H9 (cell line): Measurements from ENCODE around the gene HSPB8. TPM values are rescaled to one million over a fixed set of nuclear protein-coding genes. Genes with fewer than 3 reads are reported as not detected.
A peak's percentile ranks its signal among the peaks of the same experiment; 100 is the strongest.

Experiments
- DNase-seq: peaks from one replicate; pipeline ENCODE4 v3.0.0-alpha.2; 2017
- H2AFZ ChIP-seq: one replicate; pipeline ENCODE4 v1.6.1; 2013; ENCODE audit warnings: mild to moderate bottlenecking, low read length, control low read depth, moderate library complexity
- H2AK5ac ChIP-seq: 2 replicates; pipeline ENCODE4 v1.6.1; 2013; ENCODE audit warnings: low read length, control low read depth, mixed read lengths; ENCODE audit not compliant: insufficient read length
- H2BK120ac ChIP-seq: one replicate; pipeline ENCODE4 v1.6.1; 2013; ENCODE audit warnings: low read depth, mild to moderate bottlenecking, low read length, control low read depth, inconsistent platforms; ENCODE audit not compliant: poor library complexity, severe bottlenecking
- H2BK12ac ChIP-seq: 2 replicates; pipeline ENCODE4 v1.6.1; 2013; ENCODE audit warnings: low read length, control low read depth, mixed read lengths, low read depth; ENCODE audit not compliant: insufficient read length
- H2BK15ac ChIP-seq: 2 replicates; pipeline ENCODE4 v1.6.1; 2013; ENCODE audit warnings: low read depth, low read length, control low read depth
- H2BK20ac ChIP-seq: one replicate; pipeline ENCODE4 v1.6.1; 2013; ENCODE audit warnings: low read depth, mild to moderate bottlenecking, low read length, control low read depth, inconsistent platforms; ENCODE audit not compliant: poor library complexity, severe bottlenecking
- H2BK5ac ChIP-seq: 2 replicates; pipeline ENCODE4 v1.6.1; 2013; ENCODE audit warnings: low read length, control low read depth, mixed read lengths; ENCODE audit not compliant: insufficient read length
- H3K14ac ChIP-seq: 2 replicates; pipeline ENCODE4 v1.6.1; 2013; ENCODE audit warnings: low read length, control low read depth; ENCODE audit not compliant: insufficient read depth
- H3K18ac ChIP-seq: 2 replicates; pipeline ENCODE4 v1.6.1; 2013; ENCODE audit warnings: low read depth, mild to moderate bottlenecking, mixed read lengths, low read length, control low read depth; ENCODE audit not compliant: insufficient read length
- H3K23ac ChIP-seq: 2 replicates; pipeline ENCODE4 v1.6.1; 2013; ENCODE audit warnings: low read length, control low read depth, mixed read lengths, low read depth; ENCODE audit not compliant: insufficient read length
- H3K23me2 ChIP-seq: 2 replicates; pipeline ENCODE4 v1.6.1; 2013; ENCODE audit warnings: low read depth, mild to moderate bottlenecking, mixed read lengths, low read length, control low read depth; ENCODE audit not compliant: insufficient read length, poor library complexity, severe bottlenecking
- H3K27ac ChIP-seq: 2 replicates; pipeline ENCODE4 v1.5.1; 2013; ENCODE audit warnings: low read length, control low read depth, mixed read lengths, low read depth; ENCODE audit not compliant: insufficient read length
- H3K27me3 ChIP-seq: 2 replicates; pipeline ENCODE4 v1.6.1; 2013; ENCODE audit warnings: low read length, control low read depth, inconsistent platforms; ENCODE audit not compliant: insufficient read depth
- H3K4ac ChIP-seq: 2 replicates; pipeline ENCODE4 v1.6.1; 2013; ENCODE audit warnings: low read depth, mild to moderate bottlenecking, control low read depth, inconsistent platforms, low read length, moderate library complexity
- H3K4me1 ChIP-seq: 2 replicates; pipeline ENCODE4 v1.6.1; 2013; ENCODE audit warnings: low read length, control low read depth, inconsistent platforms; ENCODE audit not compliant: insufficient read depth
- H3K4me2 ChIP-seq: 2 replicates; pipeline ENCODE4 v1.6.1; 2013; ENCODE audit warnings: low read length, control low read depth, mixed read lengths; ENCODE audit not compliant: insufficient read length, insufficient read depth
- H3K56ac ChIP-seq: 2 replicates; pipeline ENCODE4 v1.6.1; 2013; ENCODE audit warnings: low read depth, mild to moderate bottlenecking, mixed read lengths, low read length, control low read depth; ENCODE audit not compliant: insufficient read length
- H3K79me1 ChIP-seq: 2 replicates; pipeline ENCODE4 v1.6.1; 2013; ENCODE audit warnings: low read depth, mild to moderate bottlenecking, moderate library complexity, low read length, control low read depth, inconsistent platforms; ENCODE audit not compliant: insufficient read depth, poor library complexity, severe bottlenecking
- H3K79me2 ChIP-seq: 2 replicates; pipeline ENCODE4 v1.6.1; 2013; ENCODE audit warnings: low read length, control low read depth, inconsistent platforms; ENCODE audit not compliant: insufficient read depth
- H3K9ac ChIP-seq: 2 replicates; pipeline ENCODE4 v1.6.1; 2013; ENCODE audit warnings: low read length, control low read depth, mixed read lengths; ENCODE audit not compliant: insufficient read length; ENCODE audit errors: extremely low read depth
- H3K9me3 ChIP-seq: one replicate; pipeline ENCODE4 v1.6.1; 2013; ENCODE audit warnings: low read depth, low read length, inconsistent platforms; ENCODE audit not compliant: control insufficient read depth
- H3T11ph ChIP-seq: one replicate; pipeline ENCODE4 v1.6.1; 2013; ENCODE audit warnings: mild to moderate bottlenecking, low read length, control low read depth, inconsistent platforms
- H4K20me1 ChIP-seq: one replicate; pipeline ENCODE4 v1.6.1; 2013; ENCODE audit not compliant: control insufficient read depth, insufficient read length, insufficient read depth
- H4K5ac ChIP-seq: 2 replicates; pipeline ENCODE4 v1.6.1; 2013; ENCODE audit warnings: low read depth, mild to moderate bottlenecking, mixed read lengths, low read length, control low read depth; ENCODE audit not compliant: insufficient read length
- H4K8ac ChIP-seq: replicated peaks from 2 replicates; pipeline ENCODE4 v1.6.1; 2013; ENCODE audit warnings: low read length, control low read depth, mixed read lengths, low read depth; ENCODE audit not compliant: insufficient read length
- H4K91ac ChIP-seq: 2 replicates; pipeline ENCODE4 v1.6.1; 2013; ENCODE audit warnings: low read depth, mild to moderate bottlenecking, moderate library complexity, mixed read lengths, low read length, control low read depth; ENCODE audit not compliant: insufficient read length
- H3K27ac Mint-ChIP-seq, 3 experiments: 2 replicates in 2 of 3; 3 replicates in 1 of 3; pipeline ENCODE4 v1.8.0; 2020 to 2021; ENCODE audit warnings: mixed read lengths in 3 of 3, mild to moderate bottlenecking in 1 of 3, moderate library complexity in 1 of 3
- H3K27me3 Mint-ChIP-seq: 2 replicates; pipeline ENCODE4 v1.8.0; 2021; ENCODE audit warnings: low read depth, mild to moderate bottlenecking, moderate library complexity, mixed read lengths
- H3K36me3 Mint-ChIP-seq, 3 experiments: 2 replicates in 2 of 3; 3 replicates in 1 of 3; pipeline ENCODE4 v1.8.0; 2020 to 2021; ENCODE audit warnings: low read depth in 3 of 3, mixed read lengths in 3 of 3; ENCODE audit not compliant: insufficient read depth in 1 of 3
- H3K4me1 Mint-ChIP-seq, 2 experiments: 2 replicates each; pipeline ENCODE4 v1.8.0; 2020; ENCODE audit warnings: mixed read lengths in 2 of 2
- H3K4me3 Mint-ChIP-seq, 2 experiments: 2 replicates in 1 of 2; 3 replicates in 1 of 2; pipeline ENCODE4 v1.8.0; 2020 to 2021; ENCODE audit warnings: mild to moderate bottlenecking in 2 of 2, mixed read lengths in 2 of 2, moderate library complexity in 1 of 2
- H3K9me3 Mint-ChIP-seq, 2 experiments: 2 replicates in 1 of 2; 3 replicates in 1 of 2; pipeline ENCODE4 v1.8.0; 2020; ENCODE audit warnings: mild to moderate bottlenecking in 2 of 2, mixed read lengths in 2 of 2, moderate library complexity in 1 of 2
- WGBS: extraction: QIAGEN DNeasy Blood & Tissue Kit; methylation state at CpG from one replicate; pipeline ENCODE4 v1.1.7; 2013; ENCODE audit warnings: missing lambda C conversion rate, low lambda C conversion rate, mixed read lengths; ENCODE audit not compliant: insufficient read length; ENCODE audit errors: extremely low coverage; 5-methylcytosine and 5-hydroxymethylcytosine counted together
- total RNA-seq: library from RNA; stranded (reverse); gene quantifications from 2 replicates; pipeline ENCODE4 v1.2.1, GENCODE V29; 2021
- TF ChIP-seq, protein P1 (sequence below): fragments of 200-600 bp; sonication (generic); conservative IDR thresholded peaks from 3 replicates; pipeline ENCODE4 v1.8.0; 2021; ENCODE audit warnings: antibody characterized with exemption, mild to moderate bottlenecking

The HSPB8 gene
- total RNA-seq, 1 experiment from 2014 or later = 3.0 TPM

DNA sequence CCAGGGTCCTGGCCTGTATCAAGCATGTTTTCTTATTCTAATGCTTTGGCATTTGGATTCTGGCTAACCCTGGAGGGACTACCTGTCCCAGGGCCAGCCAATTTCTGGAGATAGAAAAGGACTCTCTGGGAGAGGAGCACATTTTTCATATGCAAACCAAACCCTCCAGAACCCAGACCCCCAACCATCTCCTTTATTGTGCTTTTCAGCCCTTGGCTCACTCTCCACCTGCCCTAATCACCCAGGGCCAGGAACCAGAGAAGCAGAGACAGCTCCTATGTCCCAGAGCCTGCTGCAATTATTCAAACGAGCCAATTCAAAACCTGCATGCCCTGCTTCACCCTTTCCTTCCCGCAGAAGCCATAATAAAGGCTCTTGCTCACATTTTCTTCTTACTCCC lies 23.8 kb downstream of the HSPB8 start:
- Histone ChIP-seq H3K9ac (no peak overlapping the region), H4K20me1 (no peaks in the 10 kb centered on the region), H3K4me1 (peaks cover 11% of the 10 kb centered on the region; the same call in 1 of the 2 replicates), H4K91ac (no peak overlapping the region), H3K18ac (no peak overlapping the region), H3K27me3 (no peaks in the 10 kb centered on the region), H3K4ac (no peak overlapping the region), H3K79me1 (no peaks in the 10 kb centered on the region), H2BK12ac (no peak overlapping the region), H3K27ac (no peak overlapping the region), H3K23ac (no peak overlapping the region), H4K8ac (no peak overlapping the region), H3K14ac (no peak overlapping the region), H2AK5ac (no peak overlapping the region), H3K23me2 (no peaks in the 10 kb centered on the region), H2BK15ac (no peak overlapping the region), H4K5ac (no peak overlapping the region), H3K9me3 (no peaks in the 10 kb centered on the region), H3K56ac (no peak overlapping the region), H3K4me2 (no peak overlapping the region), H2AFZ (no peak overlapping the region), H2BK5ac (no peak overlapping the region), H2BK20ac (no peak overlapping the region), H3T11ph (no peak overlapping the region), H3K79me2 (no peaks in the 10 kb centered on the region), H2BK120ac (no peak overlapping the region)
- H3K4me1 Mint-ChIP-seq = peaks cover 72 to 75% of the 10 kb centered on the region in 2 experiments
- no peaks in the 10 kb centered on the region; the same call in none of the 2 replicates for H3K27me3 Mint-ChIP-seq
- H3K27ac Mint-ChIP-seq = peak overlapping the region; percentile 73 to 94 (median 91); a peak in 5 of 7 replicates
- TF ChIP-seq, protein P1, sequence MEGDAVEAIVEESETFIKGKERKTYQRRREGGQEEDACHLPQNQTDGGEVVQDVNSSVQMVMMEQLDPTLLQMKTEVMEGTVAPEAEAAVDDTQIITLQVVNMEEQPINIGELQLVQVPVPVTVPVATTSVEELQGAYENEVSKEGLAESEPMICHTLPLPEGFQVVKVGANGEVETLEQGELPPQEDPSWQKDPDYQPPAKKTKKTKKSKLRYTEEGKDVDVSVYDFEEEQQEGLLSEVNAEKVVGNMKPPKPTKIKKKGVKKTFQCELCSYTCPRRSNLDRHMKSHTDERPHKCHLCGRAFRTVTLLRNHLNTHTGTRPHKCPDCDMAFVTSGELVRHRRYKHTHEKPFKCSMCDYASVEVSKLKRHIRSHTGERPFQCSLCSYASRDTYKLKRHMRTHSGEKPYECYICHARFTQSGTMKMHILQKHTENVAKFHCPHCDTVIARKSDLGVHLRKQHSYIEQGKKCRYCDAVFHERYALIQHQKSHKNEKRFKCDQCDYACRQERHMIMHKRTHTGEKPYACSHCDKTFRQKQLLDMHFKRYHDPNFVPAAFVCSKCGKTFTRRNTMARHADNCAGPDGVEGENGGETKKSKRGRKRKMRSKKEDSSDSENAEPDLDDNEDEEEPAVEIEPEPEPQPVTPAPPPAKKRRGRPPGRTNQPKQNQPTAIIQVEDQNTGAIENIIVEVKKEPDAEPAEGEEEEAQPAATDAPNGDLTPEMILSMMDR = no peak
- no CpG with 5 or more reads among the region's 2 CpGs for WGBS
- H3K9me3 Mint-ChIP-seq = no peaks in the 10 kb centered on the region
- 0 out of 5 replicates have a peak overlapping the region, but pooled peaks of 1 of the 2 experiments have one; percentile 19 for H3K4me3 Mint-ChIP-seq
- no peak for DNase-seq
- peaks cover 0 to 2% (median 0%) of the 10 kb centered on the region in 3 experiments; a peak in 1 of 7 replicates for H3K36me3 Mint-ChIP-seq
